HepG2 (cell line): ENCODE data around the gene OPRM1. TPM values are rescaled to one million over a fixed set of nuclear protein-coding genes. Genes with fewer than 3 reads are reported as not detected.

Experiments
- ATAC-seq: fragments of 200-7000 bp; cut with Tn5 transposase; 3 replicates; pipeline ENCODE4 v1.9.1; 2020; ENCODE audit warnings: mild to moderate bottlenecking, moderate library complexity
- BruUV-seq: library from RNA; stranded (reverse); fragments of 400-500 nt; replicated peaks from 2 replicates; lab custom pipeline; 2021; lab: Mats Ljungman, UMichigan
- CTCF ChIA-PET: fragments of 300-600 bp; formaldehyde crosslinking; extraction: SDS; loops from one replicate; lab custom pipeline; 2021; ENCODE audit warnings: low total read pairs, inconsistent platforms, low intra/inter-chr PET ratio; lab: Yijun Ruan, JAX
- POLR2A ChIA-PET: fragments of 350-600 bp; sonication (Branson Sonifier 250); formaldehyde crosslinking; loops from one replicate; lab custom pipeline; 2020; ENCODE audit warnings: antibody characterized with exemption, inconsistent platforms; lab: Yijun Ruan, JAX
- DNase-seq: peaks from one replicate; pipeline ENCODE4 v3.0.0-alpha.2; 2015; ENCODE audit warnings: low spot score
- FAIRE-seq: peaks from 3 replicates; lab custom pipeline; 2011; peaks lifted over from hg19 to GRCh38; lab: Jason Lieb, UNC
- H2AFZ ChIP-seq: one replicate; pipeline ENCODE4 v1.6.1; 2011; ENCODE audit warnings: low read length, inconsistent platforms
- H3K27ac ChIP-seq: fragments of 300-600 bp; 3 replicates; pipeline ENCODE4 v1.8.0; 2011; ENCODE audit warnings: mixed run types, mild to moderate bottlenecking, mixed read lengths, low read length, inconsistent platforms; ENCODE audit not compliant: insufficient read depth; ENCODE audit errors: extremely low read length
- H3K27me3 ChIP-seq, 2 experiments: fragments of 200-600 bp in 1 of 2; 2 replicates in 1 of 2; 3 replicates in 1 of 2; pipeline versions ENCODE4 v1.6.0 to v1.8.0; 2011; ENCODE audit warnings: low read length in 2 of 2, mild to moderate bottlenecking in 2 of 2, moderate library complexity in 2 of 2, inconsistent platforms in 1 of 2; ENCODE audit not compliant: insufficient read depth in 2 of 2, control insufficient read depth in 1 of 2
- H3K36me3 ChIP-seq, 2 experiments: fragments of 200-600 bp in 1 of 2; replicated peaks in 1 of 2; 2 replicates in 1 of 2; 3 replicates in 1 of 2; pipeline versions ENCODE4 v1.5.1 to v1.8.0; 2011; ENCODE audit warnings: low read length in 2 of 2, inconsistent platforms in 1 of 2; ENCODE audit not compliant: insufficient read depth in 2 of 2, control insufficient read depth in 1 of 2
- H3K4me1 ChIP-seq: 2 replicates; pipeline ENCODE4 v1.5.1; 2012; ENCODE audit warnings: low read length, inconsistent platforms; ENCODE audit not compliant: insufficient read depth
- H3K4me2 ChIP-seq: 2 replicates; pipeline ENCODE4 v1.6.0; 2011; ENCODE audit warnings: low read depth, low read length, inconsistent platforms
- H3K4me3 ChIP-seq, 3 experiments: fragments of 200-600 bp in 1 of 3; sonication (generic), shearing (Covaris generic) in 1 of 3; replicated peaks in 1 of 3; 2 replicates each; pipeline ENCODE4 v1.5.1; 2011 to 2016; ENCODE audit warnings: low read length in 3 of 3, inconsistent platforms in 2 of 3, low read depth in 2 of 3, mild to moderate bottlenecking in 2 of 3, control low read depth in 1 of 3, mixed read lengths in 1 of 3; ENCODE audit not compliant: insufficient read depth in 1 of 3
- H3K79me2 ChIP-seq: one replicate; pipeline ENCODE4 v1.6.1; 2011; ENCODE audit warnings: low read length, inconsistent platforms; ENCODE audit not compliant: insufficient read depth
- H3K9ac ChIP-seq: 2 replicates; pipeline ENCODE4 v1.6.0; 2011; ENCODE audit warnings: mild to moderate bottlenecking, low read depth, low read length, inconsistent platforms; ENCODE audit not compliant: insufficient read depth
- H3K9me3 ChIP-seq: 2 replicates; pipeline ENCODE4 v1.5.1; 2012; ENCODE audit warnings: mild to moderate bottlenecking, low read length
- H4K20me1 ChIP-seq: 2 replicates; pipeline ENCODE4 v1.6.0; 2011; ENCODE audit warnings: inconsistent platforms, mild to moderate bottlenecking, low read length, moderate library complexity; ENCODE audit not compliant: insufficient read depth
- AGO2 ChIP-seq: fragments of 200-400 bp; formaldehyde crosslinking; optimal IDR thresholded peaks from 2 replicates; pipeline ENCODE3; 2017; ENCODE audit warnings: mild to moderate bottlenecking, low read depth, low read length, moderate library complexity
- BCL6 ChIP-seq: IDR thresholded peaks from 2 replicates; pipeline ENCODE4 v1.6.1; 2016; ENCODE audit warnings: missing genetic modification reagents, missing compliant biosample characterization
- HNRNPH1 ChIP-seq: fragments of 200-400 bp; formaldehyde crosslinking; optimal IDR thresholded peaks from 2 replicates; pipeline ENCODE3; 2017; ENCODE audit warnings: mild to moderate bottlenecking, low read depth, low read length
- HOXA9 ChIP-seq: sonication (generic); formaldehyde crosslinking; IDR thresholded peaks from 2 replicates; pipeline ENCODE4 v1.8.1; 2022; ENCODE audit warnings: missing genetic modification reagents, mild to moderate bottlenecking, moderate library complexity, borderline replicate concordance
- MTA1 ChIP-seq: sonication (generic); formaldehyde crosslinking; IDR thresholded peaks from 2 replicates; pipeline ENCODE4 v1.4.0; 2020; ENCODE audit warnings: missing genetic modification reagents, mild to moderate bottlenecking, borderline replicate concordance
- NRL ChIP-seq: sonication (generic); formaldehyde crosslinking; IDR thresholded peaks from 2 replicates; pipeline ENCODE4 v1.5.0; 2020; ENCODE audit warnings: missing genetic modification reagents, mild to moderate bottlenecking, moderate library complexity, borderline replicate concordance
- PHF21A ChIP-seq: sonication (generic); formaldehyde crosslinking; IDR thresholded peaks from 2 replicates; pipeline ENCODE4 v1.5.0; 2020; ENCODE audit warnings: mild to moderate bottlenecking, missing genetic modification reagents
- REL ChIP-seq: sonication (generic); formaldehyde crosslinking; conservative IDR thresholded peaks from 2 replicates; pipeline ENCODE4 v1.8.0; 2022; ENCODE audit warnings: mild to moderate bottlenecking, missing genetic modification reagents, moderate library complexity
- STAG1 ChIP-seq: sonication (generic); formaldehyde crosslinking; IDR thresholded peaks from 2 replicates; pipeline ENCODE4 v1.4.0; 2020; ENCODE audit warnings: missing genetic modification reagents
- ZNF225 ChIP-seq: sonication (generic); formaldehyde crosslinking; IDR thresholded peaks from 2 replicates; pipeline ENCODE4 v1.4.0; 2020; ENCODE audit warnings: mild to moderate bottlenecking, missing genetic modification reagents
- ZNF350 ChIP-seq: sonication (generic); formaldehyde crosslinking; IDR thresholded peaks from 2 replicates; pipeline ENCODE4 v1.4.0; 2020; ENCODE audit warnings: mild to moderate bottlenecking, low read depth, missing genetic modification reagents, borderline replicate concordance
- ZNF550 ChIP-seq: sonication (generic); formaldehyde crosslinking; IDR thresholded peaks from 2 replicates; pipeline ENCODE4 v1.4.0; 2020; ENCODE audit warnings: mild to moderate bottlenecking, missing genetic modification reagents, borderline replicate concordance
- ZNF567 ChIP-seq: sonication (generic); formaldehyde crosslinking; IDR thresholded peaks from 2 replicates; pipeline ENCODE4 v1.8.1; 2023; ENCODE audit warnings: mild to moderate bottlenecking, missing genetic modification reagents, borderline replicate concordance
- WGBS: methylation state at CpG from one replicate; pipeline ENCODE4 v1.1.6; 2017; ENCODE audit warnings: low lambda C conversion rate; 5-methylcytosine and 5-hydroxymethylcytosine counted together
- in situ Hi-C: cut with HindIII; loops from 2 replicates; pipeline ENCODE4 v1.10.0; 2017; ENCODE audit warnings: low pct_unique_long_range_greater_than_20kb; ENCODE audit not compliant: extremely low pct_ligation_motif_present
- intact Hi-C: fragments of 100-400 bp; cut with micrococcal nuclease; formaldehyde crosslinking; loops from one replicate; pipeline ENCODE4 v1.10.0; 2022; ENCODE audit not compliant: unreplicated experiment
- polyA plus RNA-seq, 8 experiments: library from polyadenylated mRNA; depleted of rRNA in 3 of 8; stranded (reverse) in 7 of 8; unstranded in 1 of 8; fragments of >200 nt; fragmentation: Illumina TruSeq in 4 of 8; extraction: Trizol in 4 of 8; gene quantifications; 2 replicates each; pipeline versions ENCODE4 v1.2.1 to v1.2.3, GENCODE V29; 2011 to 2016; ENCODE audit warnings: low read depth in 4 of 8, missing spikeins in 1 of 8, mixed read lengths in 1 of 8; ENCODE audit not compliant: insufficient read depth in 1 of 8
- total RNA-seq, 5 experiments: library from RNA; depleted of rRNA; stranded (reverse); fragments of >200 nt; fragmentation: Illumina TruSeq; extraction: Trizol; gene quantifications; 2 replicates each; pipeline ENCODE4 v1.2.3, GENCODE V29; 2016; ENCODE audit warnings: low read depth in 1 of 5
- TF ChIP-seq, protein P1 (sequence below): sonication (generic); formaldehyde crosslinking; IDR thresholded peaks from 2 replicates; pipeline ENCODE4 v1.5.0; 2020; ENCODE audit warnings: mild to moderate bottlenecking, missing genetic modification reagents
- TF ChIP-seq, protein P2 (sequence below): sonication (generic); formaldehyde crosslinking; IDR thresholded peaks from 2 replicates; pipeline ENCODE4 v1.4.0; 2020; ENCODE audit warnings: missing genetic modification reagents; ENCODE audit errors: not compliant biosample characterization
- TF ChIP-seq, protein P3 (sequence below): sonication (generic); formaldehyde crosslinking; IDR thresholded peaks from 2 replicates; pipeline ENCODE4 v1.4.0; 2020; ENCODE audit warnings: missing genetic modification reagents, borderline replicate concordance

The OPRM1 gene
- total and polyA plus RNA-seq, 2 of the 13 experiments (the other 11 are each of a cell fraction or from before 2014, with no cell fraction given): not detected

DNA sequence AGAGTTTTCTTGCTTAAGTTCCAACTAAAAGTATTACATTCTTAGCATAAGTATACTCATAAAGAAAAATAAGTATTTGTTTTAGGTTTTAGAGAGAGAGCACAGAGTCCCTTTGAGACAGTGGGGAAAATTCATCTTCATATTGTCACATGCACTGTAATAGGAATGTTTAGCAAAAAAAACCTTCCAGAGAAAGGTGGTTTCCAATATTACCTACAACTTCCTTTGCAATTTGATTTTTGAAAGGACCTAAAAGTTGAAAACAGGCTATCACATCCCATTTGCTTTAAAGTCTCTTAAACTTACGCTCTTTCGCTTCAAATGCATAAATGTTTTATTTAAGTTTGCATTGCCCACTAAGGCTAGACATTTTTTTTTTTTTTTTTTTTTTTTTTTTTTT is 86.4 kb downstream of the OPRM1 start (continued):
- TF ChIP-seq, protein P1, sequence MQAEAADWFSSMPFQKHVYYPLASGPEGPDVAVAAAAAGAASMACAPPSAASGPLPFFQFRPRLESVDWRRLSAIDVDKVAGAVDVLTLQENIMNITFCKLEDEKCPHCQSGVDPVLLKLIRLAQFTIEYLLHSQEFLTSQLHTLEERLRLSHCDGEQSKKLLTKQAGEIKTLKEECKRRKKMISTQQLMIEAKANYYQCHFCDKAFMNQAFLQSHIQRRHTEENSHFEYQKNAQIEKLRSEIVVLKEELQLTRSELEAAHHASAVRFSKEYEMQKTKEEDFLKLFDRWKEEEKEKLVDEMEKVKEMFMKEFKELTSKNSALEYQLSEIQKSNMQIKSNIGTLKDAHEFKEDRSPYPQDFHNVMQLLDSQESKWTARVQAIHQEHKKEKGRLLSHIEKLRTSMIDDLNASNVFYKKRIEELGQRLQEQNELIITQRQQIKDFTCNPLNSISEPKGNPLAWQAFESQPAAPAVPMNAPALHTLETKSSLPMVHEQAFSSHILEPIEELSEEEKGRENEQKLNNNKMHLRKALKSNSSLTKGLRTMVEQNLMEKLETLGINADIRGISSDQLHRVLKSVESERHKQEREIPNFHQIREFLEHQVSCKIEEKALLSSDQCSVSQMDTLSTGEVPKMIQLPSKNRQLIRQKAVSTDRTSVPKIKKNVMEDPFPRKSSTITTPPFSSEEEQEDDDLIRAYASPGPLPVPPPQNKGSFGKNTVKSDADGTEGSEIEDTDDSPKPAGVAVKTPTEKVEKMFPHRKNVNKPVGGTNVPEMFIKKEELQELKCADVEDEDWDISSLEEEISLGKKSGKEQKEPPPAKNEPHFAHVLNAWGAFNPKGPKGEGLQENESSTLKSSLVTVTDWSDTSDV (CRISPR knock-in tag): no peak
- TF ChIP-seq STAG1 (no peak), ZNF225 (no peak)
- TF ChIP-seq, all 625 proteins: peak for 0

DNA sequence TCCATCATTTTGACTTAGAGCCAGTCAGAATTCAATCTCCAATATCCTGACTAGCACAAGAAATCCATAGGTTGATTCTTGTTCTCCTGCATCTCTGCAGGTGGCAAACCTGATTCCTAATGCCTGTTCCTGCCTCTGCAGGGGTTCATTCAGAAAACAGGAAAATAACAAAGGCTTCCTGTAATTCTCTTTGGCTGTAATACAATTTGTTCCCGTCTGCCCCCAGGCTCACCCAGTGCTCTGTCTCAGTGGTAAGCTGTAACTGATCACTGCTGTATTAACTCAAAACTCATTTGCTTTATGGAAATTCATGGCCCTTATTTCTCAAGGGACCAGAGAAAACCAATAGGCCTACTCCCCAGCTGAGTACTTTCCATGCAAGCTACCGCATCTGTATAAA is 88.6 kb downstream of the OPRM1 start:
- Histone ChIP-seq H3K9ac (no peak overlapping the region), H3K79me2 (no peaks in the 10 kb centered on the region), H3K27me3 (no peaks in the 10 kb centered on the region), H3K36me3 (no peaks in the 10 kb centered on the region), H3K4me2 (no peak overlapping the region), H3K27ac (no peak overlapping the region), H3K9me3 (peaks cover 3% of the 10 kb centered on the region; the same call in 1 of the 2 replicates), H3K4me1 (no peaks in the 10 kb centered on the region), H3K4me3 (no peak overlapping the region), H2AFZ (no peak overlapping the region), H4K20me1 (no peaks in the 10 kb centered on the region)
- ChIA-PET POLR2A (no interaction called here), CTCF (no interaction called here)
- FAIRE-seq: no peak
- ATAC-seq: no peak
- intact Hi-C loops (no loop called here), in situ Hi-C loops (no loop called here)
- DNase-seq: no peak
- BruUV-seq: no TSS peak
- whole genome bisulfite sequencing: 9% methylated on average over 2 of the region's 2 CpGs
- TF ChIP-seq ZNF550 (CRISPR knock-in tag): no peak
- no peak for TF ChIP-seq ZNF350 (CRISPR knock-in tag)
- TF ChIP-seq, protein P2, sequence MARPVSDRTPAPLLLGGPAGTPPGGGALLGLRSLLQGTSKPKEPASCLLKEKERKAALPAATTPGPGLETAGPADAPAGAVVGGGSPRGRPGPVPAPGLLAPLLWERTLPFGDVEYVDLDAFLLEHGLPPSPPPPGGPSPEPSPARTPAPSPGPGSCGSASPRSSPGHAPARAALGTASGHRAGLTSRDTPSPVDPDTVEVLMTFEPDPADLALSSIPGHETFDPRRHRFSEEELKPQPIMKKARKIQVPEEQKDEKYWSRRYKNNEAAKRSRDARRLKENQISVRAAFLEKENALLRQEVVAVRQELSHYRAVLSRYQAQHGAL (CRISPR knock-in tag): no peak
- TF ChIP-seq, protein P3, sequence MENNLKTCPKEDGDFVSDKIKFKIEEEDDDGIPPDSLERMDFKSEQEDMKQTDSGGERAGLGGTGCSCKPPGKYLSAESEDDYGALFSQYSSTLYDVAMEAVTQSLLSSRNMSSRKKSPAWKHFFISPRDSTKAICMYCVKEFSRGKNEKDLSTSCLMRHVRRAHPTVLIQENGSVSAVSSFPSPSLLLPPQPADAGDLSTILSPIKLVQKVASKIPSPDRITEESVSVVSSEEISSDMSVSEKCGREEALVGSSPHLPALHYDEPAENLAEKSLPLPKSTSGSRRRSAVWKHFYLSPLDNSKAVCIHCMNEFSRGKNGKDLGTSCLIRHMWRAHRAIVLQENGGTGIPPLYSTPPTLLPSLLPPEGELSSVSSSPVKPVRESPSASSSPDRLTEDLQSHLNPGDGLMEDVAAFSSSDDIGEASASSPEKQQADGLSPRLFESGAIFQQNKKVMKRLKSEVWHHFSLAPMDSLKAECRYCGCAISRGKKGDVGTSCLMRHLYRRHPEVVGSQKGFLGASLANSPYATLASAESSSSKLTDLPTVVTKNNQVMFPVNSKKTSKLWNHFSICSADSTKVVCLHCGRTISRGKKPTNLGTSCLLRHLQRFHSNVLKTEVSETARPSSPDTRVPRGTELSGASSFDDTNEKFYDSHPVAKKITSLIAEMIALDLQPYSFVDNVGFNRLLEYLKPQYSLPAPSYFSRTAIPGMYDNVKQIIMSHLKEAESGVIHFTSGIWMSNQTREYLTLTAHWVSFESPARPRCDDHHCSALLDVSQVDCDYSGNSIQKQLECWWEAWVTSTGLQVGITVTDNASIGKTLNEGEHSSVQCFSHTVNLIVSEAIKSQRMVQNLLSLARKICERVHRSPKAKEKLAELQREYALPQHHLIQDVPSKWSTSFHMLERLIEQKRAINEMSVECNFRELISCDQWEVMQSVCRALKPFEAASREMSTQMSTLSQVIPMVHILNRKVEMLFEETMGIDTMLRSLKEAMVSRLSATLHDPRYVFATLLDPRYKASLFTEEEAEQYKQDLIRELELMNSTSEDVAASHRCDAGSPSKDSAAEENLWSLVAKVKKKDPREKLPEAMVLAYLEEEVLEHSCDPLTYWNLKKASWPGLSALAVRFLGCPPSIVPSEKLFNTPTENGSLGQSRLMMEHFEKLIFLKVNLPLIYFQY (CRISPR knock-in tag): no peak
- TF ChIP-seq MTA1 (CRISPR knock-in tag): no peak
- TF ChIP-seq ZNF567 (CRISPR knock-in tag): no peak
- no peak for TF ChIP-seq REL (CRISPR knock-in tag)
- no peak for TF ChIP-seq PHF21A (CRISPR knock-in tag)
- no peak for TF ChIP-seq NRL (CRISPR knock-in tag)
- TF ChIP-seq STAG1: no peak
- no peak for TF ChIP-seq HOXA9 (CRISPR knock-in tag)
- TF ChIP-seq HNRNPH1: no peak
- no peak for TF ChIP-seq BCL6
- no peak for TF ChIP-seq AGO2
